Raji (cell line): ENCODE measurements around the gene PDYN.

Experiments used
- POLR2A ChIP-seq: IDR thresholded peaks from 2 replicates; pipeline ENCODE4 v1.6.1; 2011; ENCODE audit warnings: low read depth, low read length, control low read depth; ENCODE audit not compliant: insufficient read depth

The PDYN gene

GRCh38 chr20:1945660-1946059 is 48.2 kb downstream of the PDYN start:
- TF ChIP-seq POLR2A = no peak

GRCh38 chr20:1945134-1945618 is 48.7 kb downstream of the PDYN start:
- no peak for TF ChIP-seq POLR2A

- TF ChIP-seq POLR2A = no peak
These were observed 49.3 kb downstream of the PDYN start for GRCh38 chr20:1944345-1945091.

GRCh38 chr20:1943275-1944002 is 50.4 kb downstream of the PDYN start:
- no peak for TF ChIP-seq POLR2A

GRCh38 chr20:1942486-1943274 is 51.2 kb downstream of the PDYN start:
- TF ChIP-seq POLR2A = no peak

GRCh38 chr20:1942061-1942460 is 51.8 kb downstream of the PDYN start:
- TF ChIP-seq POLR2A = no peak

GRCh38 chr20:1941226-1941625 is 52.6 kb downstream of the PDYN start:
- TF ChIP-seq POLR2A = no peak

- no peak for TF ChIP-seq POLR2A
These were observed 53.3 kb downstream of the PDYN start for GRCh38 chr20:1940581-1940980.

GRCh38 chr20:1939270-1939595 is 54.6 kb downstream of the PDYN start:
- TF ChIP-seq POLR2A = no peak

GRCh38 chr20:1938464-1939269 is 55.2 kb downstream of the PDYN start:
- TF ChIP-seq POLR2A = no peak

GRCh38 chr20:1937316-1937976 is 56.4 kb downstream of the PDYN start:
- no peak for TF ChIP-seq POLR2A

GRCh38 chr20:1935696-1936366 is 58.0 kb downstream of the PDYN start:
- no peak for TF ChIP-seq POLR2A

- TF ChIP-seq POLR2A = no peak
These were observed 58.9 kb downstream of the PDYN start for GRCh38 chr20:1934721-1935573.
